Ishikawa (cell line): Measurements from ENCODE around the gene ACBD6.

Experiments used
- RAD21 ChIP-seq: IDR thresholded peaks from 2 replicates; pipeline ENCODE4 v1.6.1; 2012; ENCODE audit warnings: low read depth
- TEAD4 ChIP-seq: IDR thresholded peaks from 2 replicates; pipeline ENCODE4 v1.6.1; 2012

DNA sequence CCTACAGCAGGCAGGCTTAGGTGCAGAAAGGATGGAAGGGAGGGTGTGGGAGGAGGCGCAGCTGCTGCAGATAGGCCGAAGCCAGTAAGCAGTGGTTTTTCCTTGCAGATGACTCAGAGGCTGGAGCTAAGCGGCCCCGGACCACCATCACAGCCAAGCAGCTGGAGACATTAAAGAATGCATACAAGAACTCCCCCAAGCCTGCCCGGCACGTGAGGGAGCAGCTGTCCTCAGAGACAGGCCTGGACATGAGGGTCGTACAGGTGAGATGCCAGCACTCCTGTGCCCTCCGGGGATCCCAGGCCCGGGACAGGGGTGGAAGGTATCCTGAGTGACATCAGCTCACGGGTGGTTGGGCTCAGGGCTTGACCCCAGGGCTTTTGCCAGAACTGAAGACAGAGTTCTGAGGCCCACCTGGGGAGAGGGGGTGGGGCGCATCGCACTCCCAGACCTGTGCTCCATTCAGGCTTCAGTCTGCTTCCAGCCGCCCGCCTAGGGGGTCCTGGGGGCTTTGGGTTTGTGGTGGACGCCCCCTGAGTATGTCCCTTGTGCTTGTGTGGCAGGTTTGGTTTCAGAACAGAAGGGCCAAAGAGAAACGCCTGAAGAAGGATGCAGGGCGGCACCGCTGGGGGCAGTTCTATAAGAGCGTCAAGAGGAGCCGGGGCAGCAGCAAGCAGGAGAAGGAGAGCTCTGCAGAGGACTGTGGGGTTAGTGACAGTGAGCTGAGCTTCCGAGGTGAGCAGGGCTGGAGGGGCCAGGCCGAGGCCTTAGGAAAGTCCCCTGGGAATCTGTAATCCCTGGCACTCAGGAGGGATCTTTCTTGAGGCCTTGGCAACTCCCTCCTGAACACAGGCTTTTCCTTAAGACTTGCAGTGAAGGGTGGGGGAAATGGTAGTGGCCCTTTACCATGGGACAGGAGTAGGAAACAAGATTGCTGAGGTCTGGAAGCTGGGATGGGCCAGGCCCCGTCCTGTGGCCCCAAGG, 230.8 kb downstream of the ACBD6 start:
- no peak for TF ChIP-seq TEAD4
- no peak for TF ChIP-seq RAD21
